IgD-negative memory B cell (primary cell): Measurements from ENCODE around the gene SLC25A23. TPM values are rescaled to one million over a fixed set of nuclear protein-coding genes. Genes with fewer than 3 reads are reported as not detected.
A peak's percentile ranks its signal among the peaks of the same experiment; 100 is the strongest.

Source experiments
- H3K27ac Mint-ChIP-seq, 3 donors: one replicate each; pipeline ENCODE4 v1.8.0; 2020 to 2022; ENCODE audit warnings: mild to moderate bottlenecking in 3 of 3, mixed read lengths in 3 of 3, moderate library complexity in 1 of 3
- H3K27me3 Mint-ChIP-seq: one replicate; pipeline ENCODE4 v1.8.0; 2021; ENCODE audit warnings: mixed read lengths
- H3K36me3 Mint-ChIP-seq: one replicate; pipeline ENCODE4 v1.8.0; 2020; ENCODE audit warnings: mild to moderate bottlenecking, mixed read lengths
- H3K4me1 Mint-ChIP-seq, 3 donors: one replicate each; pipeline ENCODE4 v1.8.0; 2020 to 2022; ENCODE audit warnings: mixed read lengths in 3 of 3, mild to moderate bottlenecking in 1 of 3
- H3K4me3 Mint-ChIP-seq, 4 donors: one replicate each; pipeline ENCODE4 v1.8.0; 2020 to 2022; ENCODE audit warnings: mild to moderate bottlenecking in 4 of 4, mixed read lengths in 4 of 4, moderate library complexity in 3 of 4
- H3K9me3 Mint-ChIP-seq, 3 donors: one replicate each; pipeline ENCODE4 v1.8.0; 2020 to 2021; ENCODE audit warnings: mixed read lengths in 3 of 3, mild to moderate bottlenecking in 1 of 3
- polyA plus RNA-seq: library from polyadenylated mRNA; unstranded; fragments of 300-500 nt; fragmentation: Illumina TruSeq; gene quantifications from one replicate; pipeline ENCODE4 v1.2.3, GENCODE V29; 2021

Gene SLC25A23
- polyA plus RNA-seq, 1 donor from 2014 or later = 28.2 TPM

DNA sequence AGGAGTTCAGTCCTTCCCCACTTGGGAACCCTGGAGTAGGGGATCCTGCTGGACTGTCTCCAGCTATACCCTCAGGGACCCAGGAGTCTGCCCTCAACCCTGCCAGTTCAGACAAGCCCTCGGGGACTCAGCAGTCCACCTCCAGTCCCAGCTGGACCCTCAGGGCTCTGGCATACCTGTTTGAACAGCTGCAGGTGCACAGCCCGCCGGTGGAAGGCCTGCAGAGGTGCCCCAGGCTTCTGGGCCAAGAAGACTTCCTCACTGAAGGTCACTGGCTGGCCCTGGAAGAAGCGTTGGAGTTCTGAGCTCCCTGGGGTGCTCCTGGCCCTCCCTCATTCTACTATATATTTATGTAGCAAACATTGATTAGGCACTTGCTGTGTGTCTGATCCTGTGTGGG lies 13.1 kb upstream of the SLC25A23 start:
- Mint-ChIP-seq H3K4me1 (no peaks in the 10 kb centered on the region), H3K9me3 (no peaks in the 10 kb centered on the region), H3K27me3 (no peaks in the 10 kb centered on the region), H3K36me3 (peaks cover 7% of the 10 kb centered on the region), H3K4me3 (no peak overlapping the region), H3K27ac (no peak overlapping the region)

DNA sequence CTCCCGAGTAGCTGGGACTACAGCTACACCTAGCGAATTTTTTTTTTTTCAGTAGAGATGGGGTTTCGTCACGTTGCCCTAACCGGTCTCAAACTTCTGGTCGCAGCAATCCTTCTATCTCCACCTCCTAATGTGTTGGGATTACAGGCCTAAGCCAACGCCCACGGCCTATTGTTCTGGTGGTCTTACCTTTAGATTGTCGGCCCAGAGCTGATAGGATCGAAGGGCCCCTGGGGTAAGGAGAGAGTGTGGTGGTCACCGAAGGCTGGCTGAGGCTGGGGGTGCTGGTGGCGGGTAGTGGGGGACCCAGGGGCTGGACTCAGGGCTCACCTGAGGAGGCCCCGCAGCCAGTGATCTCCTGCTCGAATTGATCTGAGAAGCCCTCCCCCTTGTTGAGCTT lies 11.5 kb upstream of the SLC25A23 start:
- Mint-ChIP-seq H3K9me3 (no peaks in the 10 kb centered on the region), H3K4me3 (no peak overlapping the region), H3K36me3 (peaks cover 6% of the 10 kb centered on the region), H3K27me3 (no peaks in the 10 kb centered on the region), H3K27ac (peak overlapping the region in 1 of 3 donors; percentile 23), H3K4me1 (peaks cover 0 to 2% (median 0%) of the 10 kb centered on the region in 3 donors)

DNA sequence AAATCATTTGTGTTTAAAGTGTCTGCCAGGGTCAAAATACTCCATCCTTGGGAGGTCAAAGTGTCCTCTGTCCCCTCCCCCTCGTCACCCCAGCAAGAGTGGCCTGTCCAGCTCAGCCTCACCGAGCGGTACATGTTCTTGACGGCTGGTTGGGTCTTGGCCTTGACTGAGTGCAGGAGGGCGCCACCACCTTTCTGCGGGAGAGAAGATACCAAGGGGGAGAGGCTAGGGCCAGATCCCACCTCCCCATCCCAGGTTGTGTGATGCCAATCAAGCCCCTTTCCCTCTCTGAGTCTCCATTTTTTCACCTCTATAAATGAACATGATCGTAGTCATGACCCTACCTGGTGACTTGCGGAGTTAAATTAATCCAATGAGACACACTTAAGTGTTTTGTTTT lies 10.6 kb upstream of the SLC25A23 start:
- no peaks in the 10 kb centered on the region for H3K27me3 Mint-ChIP-seq
- no peak overlapping the region for H3K4me3 Mint-ChIP-seq
- H3K4me1 Mint-ChIP-seq = peaks cover 0 to 5% (median 3%) of the 10 kb centered on the region in 3 donors
- H3K36me3 Mint-ChIP-seq = peaks cover 6% of the 10 kb centered on the region
- no peaks in the 10 kb centered on the region for H3K9me3 Mint-ChIP-seq
- no peak overlapping the region for H3K27ac Mint-ChIP-seq

DNA sequence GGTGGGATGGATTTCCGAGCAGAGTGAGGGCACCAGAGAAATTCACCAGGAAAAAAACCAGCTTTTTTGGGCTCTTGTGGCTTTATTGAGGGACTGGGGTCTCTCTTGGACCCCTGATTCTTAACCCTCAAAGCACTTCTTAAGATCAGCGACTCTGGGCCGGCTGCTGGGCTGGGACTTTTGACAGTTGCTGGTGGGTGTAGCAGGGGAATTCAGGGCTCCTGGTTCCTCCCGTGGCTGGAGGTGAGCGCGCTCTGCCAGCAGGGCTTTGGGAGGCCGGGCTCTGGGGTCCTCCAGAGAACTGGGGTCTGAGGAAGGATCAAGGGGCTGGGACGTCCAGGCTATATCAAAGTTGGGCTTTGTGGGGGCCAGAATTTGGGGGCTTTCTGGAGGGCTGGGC lies 7.8 kb upstream of the SLC25A23 start:
- Mint-ChIP-seq H3K36me3 (peaks cover 6% of the 10 kb centered on the region), H3K9me3 (no peaks in the 10 kb centered on the region), H3K27ac (no peak overlapping the region), H3K4me3 (no peak overlapping the region), H3K4me1 (peaks cover 0 to 15% (median 10%) of the 10 kb centered on the region in 3 donors), H3K27me3 (peaks cover 2% of the 10 kb centered on the region)

DNA sequence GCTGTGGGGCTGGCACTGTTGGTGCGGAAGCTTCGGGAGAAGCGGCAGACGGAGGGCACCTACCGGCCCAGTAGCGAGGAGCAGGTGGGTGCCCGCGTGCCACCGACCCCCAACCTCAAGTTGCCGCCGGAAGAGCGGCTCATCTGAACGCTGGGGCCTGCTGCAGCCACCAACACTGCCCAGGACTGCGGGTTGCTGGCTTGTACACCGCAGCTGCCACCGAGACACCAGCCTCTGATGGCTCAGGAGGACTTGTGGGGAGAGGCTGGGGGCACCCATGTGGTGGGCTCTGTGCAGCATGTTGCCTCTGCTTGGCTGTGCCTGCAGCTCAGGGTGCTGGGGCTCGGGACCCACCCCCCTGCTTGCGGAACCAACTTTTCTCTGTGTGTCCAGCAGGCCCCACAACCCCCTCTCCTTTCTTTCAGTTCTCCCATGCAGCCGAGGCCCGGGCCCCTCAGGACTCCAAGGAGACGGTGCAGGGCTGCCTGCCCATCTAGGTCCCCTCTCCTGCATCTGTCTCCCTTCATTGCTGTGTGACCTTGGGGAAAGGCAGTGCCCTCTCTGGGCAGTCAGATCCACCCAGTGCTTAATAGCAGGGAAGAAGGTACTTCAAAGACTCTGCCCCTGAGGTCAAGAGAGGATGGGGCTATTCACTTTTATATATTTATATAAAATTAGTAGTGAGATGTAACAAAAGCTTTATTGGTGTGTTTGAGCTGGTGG lies 7.1 kb upstream of the SLC25A23 start:
- H3K27me3 Mint-ChIP-seq = peaks cover 2% of the 10 kb centered on the region
- H3K4me3 Mint-ChIP-seq = no peak overlapping the region
- no peak overlapping the region for H3K27ac Mint-ChIP-seq
- H3K4me1 Mint-ChIP-seq = peaks cover 0 to 18% (median 10%) of the 10 kb centered on the region in 3 donors
- H3K36me3 Mint-ChIP-seq = peaks cover 6% of the 10 kb centered on the region
- H3K9me3 Mint-ChIP-seq = no peaks in the 10 kb centered on the region

DNA sequence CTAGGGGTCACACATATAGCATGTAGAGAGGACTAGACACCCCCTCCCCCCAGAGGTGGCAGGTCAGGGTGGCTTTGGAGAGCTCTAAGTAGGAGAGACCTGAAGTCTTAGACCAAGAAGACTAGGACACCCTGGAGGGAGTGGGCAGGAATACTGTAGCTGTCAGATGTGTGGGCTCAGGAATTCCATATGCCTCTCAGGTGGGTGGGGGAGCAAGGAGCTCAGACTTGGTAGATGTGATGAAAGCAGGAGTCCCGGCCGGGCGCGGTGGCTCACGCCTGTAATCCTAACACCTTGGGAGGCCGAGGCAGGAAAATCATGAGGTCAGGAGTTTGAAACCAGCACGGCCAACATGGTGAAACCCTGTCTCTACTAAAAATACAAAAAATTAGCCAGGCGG lies 6.1 kb upstream of the SLC25A23 start:
- H3K27ac Mint-ChIP-seq = peak overlapping the region in 1 of 3 donors; percentile 65
- peak overlapping the region in 2 of 4 donors; percentile 28 to 68 for H3K4me3 Mint-ChIP-seq
- peaks cover 1 to 18% (median 10%) of the 10 kb centered on the region in 3 donors for H3K4me1 Mint-ChIP-seq
- no peaks in the 10 kb centered on the region for H3K9me3 Mint-ChIP-seq
- H3K27me3 Mint-ChIP-seq = peaks cover 2% of the 10 kb centered on the region
- peaks cover 6% of the 10 kb centered on the region for H3K36me3 Mint-ChIP-seq

DNA sequence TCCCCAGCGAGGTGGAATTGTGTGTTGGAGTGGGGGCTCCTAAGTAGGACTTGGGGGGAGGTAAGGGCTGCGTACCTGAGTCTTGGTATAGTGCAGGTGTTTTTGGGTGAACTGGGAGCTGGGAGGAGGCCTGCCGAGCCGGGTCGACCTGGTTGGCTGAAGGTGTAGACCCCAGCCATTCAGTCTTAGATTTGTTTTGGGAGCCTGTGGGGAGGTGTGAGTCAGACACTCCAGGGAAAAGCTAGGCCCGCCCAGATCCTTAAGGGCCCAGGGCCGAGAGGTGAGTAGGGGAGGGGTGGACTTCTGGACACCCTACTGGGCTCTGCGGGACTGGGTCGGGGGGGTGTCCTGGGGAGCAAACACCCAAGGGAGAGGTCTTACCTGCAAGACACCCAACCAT lies 5.4 kb upstream of the SLC25A23 start:
- peaks cover 3% of the 10 kb centered on the region for H3K36me3 Mint-ChIP-seq
- H3K4me3 Mint-ChIP-seq = peak overlapping the region in 3 of 4 donors; percentile 28 to 67 (median 65)
- peaks cover 8 to 22% (median 14%) of the 10 kb centered on the region in 3 donors for H3K4me1 Mint-ChIP-seq
- peak overlapping the region in 2 of 3 donors; percentile 63 to 74 for H3K27ac Mint-ChIP-seq
- no peaks in the 10 kb centered on the region for H3K9me3 Mint-ChIP-seq
- H3K27me3 Mint-ChIP-seq = peaks cover 2% of the 10 kb centered on the region

DNA sequence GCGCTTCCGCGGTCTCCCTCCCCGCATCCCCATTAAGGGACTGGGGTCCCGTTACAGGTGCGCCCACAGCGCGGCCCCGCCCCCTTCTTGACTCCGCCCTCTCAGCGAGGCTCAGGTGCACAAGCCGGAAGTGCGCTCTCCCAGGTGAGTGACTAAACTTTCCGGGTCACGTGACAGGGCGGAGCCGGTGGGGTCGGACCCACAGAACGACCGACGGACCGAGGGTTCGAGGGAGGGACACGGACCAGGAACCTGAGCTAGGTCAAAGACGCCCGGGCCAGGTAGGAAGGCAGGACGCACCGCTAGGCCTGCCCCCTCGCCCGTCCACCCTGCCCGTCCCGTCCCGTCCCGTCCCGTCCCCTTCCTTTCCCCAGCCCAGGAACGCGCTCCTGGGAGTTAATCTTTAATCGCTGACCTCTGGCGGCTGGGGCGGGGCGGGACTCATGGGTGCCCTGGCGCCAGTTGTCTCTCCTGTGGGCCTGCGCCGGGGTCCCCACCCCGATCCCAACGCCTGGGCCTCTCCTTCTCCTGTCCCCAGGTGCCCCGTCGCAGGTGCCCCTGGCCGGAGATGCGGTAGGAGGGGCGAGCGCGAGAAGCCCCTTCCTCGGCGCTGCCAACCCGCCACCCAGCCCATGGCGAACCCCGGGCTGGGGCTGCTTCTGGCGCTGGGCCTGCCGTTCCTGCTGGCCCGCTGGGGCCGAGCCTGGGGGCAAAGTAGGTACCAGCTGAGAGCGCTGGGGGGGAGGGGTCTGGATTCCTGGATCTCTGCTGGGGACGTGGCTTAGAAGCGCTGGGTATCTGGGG lies 4.7 kb upstream of the SLC25A23 start, which contains the start of gene CRB3:
Gene CRB3, plus strand, starts transcription at position 202 of the 804 bp plus-strand sequence. Its CDS starts 431 bp downstream, at position 633.
- Mint-ChIP-seq H3K4me1 (peaks cover 10 to 23% (median 15%) of the 10 kb centered on the region in 3 donors), H3K27me3 (peaks cover 2% of the 10 kb centered on the region), H3K27ac (peak within 1 kb of the TSS; percentile 46 to 74 (median 63)), H3K36me3 (peaks cover 3% of the 10 kb centered on the region), H3K4me3 (peak within 1 kb of the TSS; percentile 67 to 88 (median 80)), H3K9me3 (no peaks in the 10 kb centered on the region)

DNA sequence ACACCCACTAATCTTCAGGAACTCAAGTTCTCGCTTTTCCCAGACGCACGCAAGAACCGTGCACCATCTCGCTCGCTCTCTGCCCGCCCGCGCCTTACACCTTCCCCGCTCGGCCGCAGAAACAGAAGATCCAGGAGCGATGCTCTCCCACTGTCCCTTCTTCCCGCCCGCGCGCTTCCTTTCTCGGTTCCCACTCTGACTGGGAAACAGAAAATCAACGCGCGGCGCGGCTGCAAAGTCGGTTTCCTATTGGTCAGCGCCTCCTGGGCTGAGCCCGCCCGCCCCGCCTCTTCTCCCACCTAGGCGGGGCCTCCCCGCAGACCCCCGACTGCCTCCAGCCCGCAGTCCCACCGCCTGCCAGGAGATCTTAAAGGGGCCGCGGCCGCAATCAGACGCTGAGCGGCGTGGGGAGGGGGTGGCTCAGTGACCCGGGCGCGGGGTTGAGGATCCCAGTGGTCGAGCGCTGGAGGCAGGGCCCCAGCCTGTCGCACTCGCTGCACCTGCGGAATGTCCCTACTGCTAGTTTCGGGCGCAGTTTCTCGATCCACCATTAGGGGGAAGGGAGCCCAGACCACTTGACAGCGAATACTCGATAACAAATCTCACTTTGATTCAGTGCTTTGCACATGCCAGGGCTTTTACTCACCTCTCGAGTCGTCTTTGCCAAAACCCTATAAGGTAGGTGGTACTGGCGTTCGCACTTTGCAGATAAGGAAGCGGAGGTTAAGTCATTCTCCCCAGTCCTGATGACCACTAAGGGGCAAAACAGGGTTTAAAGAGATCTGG lies 700 bp upstream of the SLC25A23 start:
- H3K4me1 Mint-ChIP-seq = peaks cover 17 to 33% (median 27%) of the 10 kb centered on the region in 3 donors
- peak overlapping the region; percentile 80 to 96 (median 93) for H3K27ac Mint-ChIP-seq
- H3K36me3 Mint-ChIP-seq = peaks cover 6% of the 10 kb centered on the region
- H3K4me3 Mint-ChIP-seq = peak overlapping the region; percentile 92 to 99 (median 98)
- peaks cover 2% of the 10 kb centered on the region for H3K27me3 Mint-ChIP-seq
- H3K9me3 Mint-ChIP-seq = no peaks in the 10 kb centered on the region

DNA sequence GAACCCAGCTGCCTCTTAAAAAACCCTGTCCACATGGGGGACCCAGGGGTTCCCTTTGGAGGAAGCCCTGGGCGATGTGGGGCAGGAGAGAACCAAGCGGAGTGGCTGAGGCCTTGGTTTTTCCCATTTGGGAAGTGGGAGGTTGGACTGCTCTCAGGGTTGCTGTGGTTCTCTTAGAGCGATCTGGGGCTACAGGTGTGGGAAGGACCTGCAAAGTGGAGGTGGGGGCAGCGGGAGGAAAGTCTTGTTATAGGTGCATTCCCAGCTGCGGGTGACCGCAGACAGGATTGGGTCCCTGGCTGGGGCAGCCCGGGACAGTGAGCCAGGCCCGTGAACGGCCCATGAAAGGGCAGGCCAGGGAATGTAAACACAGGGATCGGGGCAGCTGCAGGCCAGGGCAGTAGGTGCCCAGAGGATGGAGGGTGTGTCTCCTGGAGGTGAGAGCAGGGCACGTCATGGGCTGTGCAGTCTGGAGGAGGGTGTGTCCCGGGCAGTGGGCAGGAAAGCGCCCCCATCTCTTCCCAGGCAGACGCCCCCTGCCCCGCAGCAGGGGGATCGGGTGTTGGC lies 814 bp downstream of the SLC25A23 start:
- H3K4me3 Mint-ChIP-seq = peak overlapping the region; percentile 85 to 97 (median 94)
- peaks cover under 1% of the 10 kb centered on the region for H3K27me3 Mint-ChIP-seq
- peaks cover 0 to 2% (median 0%) of the 10 kb centered on the region in 3 donors for H3K9me3 Mint-ChIP-seq
- H3K36me3 Mint-ChIP-seq = peaks cover 14% of the 10 kb centered on the region
- H3K27ac Mint-ChIP-seq = peak overlapping the region; percentile 93 to 94 (median 94)
- peaks cover 17 to 26% (median 19%) of the 10 kb centered on the region in 3 donors for H3K4me1 Mint-ChIP-seq

DNA sequence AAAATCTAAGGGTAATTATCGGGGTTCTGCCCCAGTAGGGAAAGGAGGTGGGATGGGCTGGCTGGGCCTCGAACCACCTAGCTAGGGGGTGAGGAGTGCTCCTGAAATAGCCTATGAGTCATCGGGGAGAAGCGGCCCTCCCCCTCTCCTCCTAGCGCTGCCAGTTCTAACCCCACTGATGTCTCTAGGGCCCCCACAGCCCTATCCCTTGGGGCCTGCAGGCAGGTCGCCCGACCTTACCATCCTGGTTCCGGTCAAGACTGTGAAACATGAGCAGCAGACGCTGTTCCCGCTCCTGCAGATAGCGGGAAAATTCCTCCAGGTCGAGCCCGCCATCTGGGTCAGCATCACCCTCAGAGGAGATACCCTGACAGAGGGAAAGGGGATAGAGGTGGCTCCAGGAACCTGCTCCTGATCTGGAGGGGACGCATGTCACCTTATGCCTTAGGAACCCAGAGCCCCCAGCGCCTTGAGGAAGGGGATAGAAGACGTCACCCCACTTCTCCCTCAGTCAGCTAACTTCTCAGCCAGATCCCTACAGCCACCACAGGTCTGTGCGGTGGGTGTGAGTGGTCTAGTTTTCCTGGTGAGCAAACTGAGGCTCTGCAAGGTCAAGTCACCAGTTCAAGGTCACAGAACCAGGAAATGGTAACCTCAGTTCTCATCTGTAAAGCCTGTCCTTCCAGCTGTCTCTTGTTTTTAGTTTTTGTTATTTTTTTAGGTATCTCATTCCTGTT lies 1.5 kb downstream of the SLC25A23 start:
- Mint-ChIP-seq H3K9me3 (peaks cover 0 to 3% (median 2%) of the 10 kb centered on the region in 3 donors), H3K4me3 (peak overlapping the region; percentile 85 to 97 (median 94)), H3K4me1 (peaks cover 17 to 25% (median 19%) of the 10 kb centered on the region in 3 donors), H3K27me3 (no peaks in the 10 kb centered on the region), H3K36me3 (peaks cover 16% of the 10 kb centered on the region), H3K27ac (peak overlapping the region; percentile 93 to 94 (median 94))

DNA sequence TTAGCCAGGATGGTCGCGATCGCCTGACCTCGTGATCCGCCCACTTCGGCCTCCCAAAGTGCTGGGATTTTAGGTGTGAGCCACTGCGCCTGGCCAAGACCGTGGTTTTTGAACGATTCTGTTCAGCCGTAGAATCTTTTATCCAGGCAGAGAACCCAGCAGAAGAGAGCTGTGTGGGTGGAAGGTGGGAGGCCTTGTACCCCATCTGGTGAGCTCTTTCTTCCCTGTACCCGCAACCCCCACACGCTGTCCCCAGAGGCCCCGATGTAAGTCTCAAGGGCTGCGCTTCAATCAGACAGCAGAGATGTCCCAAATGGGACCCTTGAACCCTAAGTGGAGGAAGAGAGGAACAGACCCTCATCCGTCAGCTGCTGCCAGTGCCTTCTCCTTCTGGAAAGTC lies 3.7 kb downstream of the SLC25A23 start:
- no peak overlapping the region for H3K4me3 Mint-ChIP-seq
- H3K27ac Mint-ChIP-seq = peak overlapping the region in 1 of 3 donors; percentile 39
- no peaks in the 10 kb centered on the region for H3K27me3 Mint-ChIP-seq
- peaks cover 0 to 3% (median 2%) of the 10 kb centered on the region in 3 donors for H3K9me3 Mint-ChIP-seq
- peaks cover 18% of the 10 kb centered on the region for H3K36me3 Mint-ChIP-seq
- peaks cover 17 to 19% (median 19%) of the 10 kb centered on the region in 3 donors for H3K4me1 Mint-ChIP-seq

DNA sequence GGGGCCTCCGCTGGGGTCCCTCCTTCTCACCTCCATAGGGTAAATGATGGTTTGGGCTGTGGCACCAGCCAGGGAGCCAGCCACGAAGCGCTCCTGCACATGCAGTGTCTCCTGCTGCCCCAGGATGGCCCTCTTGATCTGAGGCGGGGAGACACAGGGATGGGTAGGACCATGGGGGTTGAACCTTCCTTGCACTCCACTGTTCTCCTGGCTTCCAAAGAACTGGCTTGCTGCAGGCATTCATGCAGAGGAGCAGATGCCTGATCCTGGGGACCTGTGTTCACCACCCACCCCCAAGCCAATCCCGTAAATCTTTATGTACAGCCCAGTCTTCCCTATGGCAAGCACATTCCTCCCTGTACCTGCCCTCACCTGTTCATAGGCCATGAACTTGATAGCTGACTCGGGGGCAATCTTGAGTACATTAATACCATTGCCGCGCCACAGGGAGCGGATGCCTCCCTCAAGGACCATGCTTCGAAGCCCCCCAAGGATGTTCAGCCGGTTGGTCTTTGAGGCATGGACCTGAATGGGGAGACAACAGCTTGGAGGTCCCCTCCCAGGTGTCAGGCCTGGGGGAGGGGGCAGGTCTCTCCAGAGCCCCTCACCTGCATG lies 5.5 kb downstream of the SLC25A23 start:
- Mint-ChIP-seq H3K27ac (no peak overlapping the region), H3K4me1 (peaks cover 6 to 14% (median 14%) of the 10 kb centered on the region in 3 donors), H3K9me3 (peaks cover 0 to 3% (median 2%) of the 10 kb centered on the region in 3 donors), H3K4me3 (peak overlapping the region in 1 of 4 donors; percentile 5), H3K36me3 (peaks cover 21% of the 10 kb centered on the region), H3K27me3 (no peaks in the 10 kb centered on the region)
